CD8-positive, alpha-beta memory T cell (primary cell): Measurements from ENCODE around the gene SERAC1. TPM values are rescaled to one million over a fixed set of nuclear protein-coding genes. Genes with fewer than 3 reads are reported as not detected.
A peak's percentile ranks its signal among the peaks of the same experiment; 100 is the strongest.

Experiments
- CTCF ChIA-PET: fragments of 350-600 bp; sonication (Branson Sonifier 250); formaldehyde crosslinking; loops from one replicate; lab custom pipeline; 2021; ENCODE audit warnings: antibody characterized with exemption; lab: Charles Lee
- POLR2A ChIA-PET: fragments of 350-600 bp; sonication (Branson Sonifier 250); formaldehyde crosslinking; loops from one replicate; lab custom pipeline; 2021; ENCODE audit warnings: antibody characterized with exemption; lab: Charles Lee
- DNase-seq, 5 donors: peaks; one replicate each; pipeline versions ENCODE4 v3.0.0 to v3.0.0-alpha.2; 2020 to 2022; ENCODE audit warnings: mixed read lengths in 1 of 5
- H3K27ac ChIP-seq: one replicate; pipeline ENCODE4 v1.7.0; 2013; ENCODE audit warnings: low read depth, mild to moderate bottlenecking, low read length, moderate library complexity
- H3K27me3 ChIP-seq: 2 replicates; pipeline ENCODE4 v1.7.0; 2013; ENCODE audit warnings: low read length, mild to moderate bottlenecking; ENCODE audit not compliant: insufficient read depth, poor library complexity, severe bottlenecking
- H3K36me3 ChIP-seq: 2 replicates; pipeline ENCODE4 v1.7.0; 2013; ENCODE audit warnings: mild to moderate bottlenecking, low read length, moderate library complexity; ENCODE audit not compliant: insufficient read depth
- H3K4me1 ChIP-seq: 2 replicates; pipeline ENCODE4 v1.7.0; 2013; ENCODE audit warnings: mild to moderate bottlenecking, low read length, moderate library complexity; ENCODE audit not compliant: insufficient read depth
- H3K4me3 ChIP-seq: 2 replicates; pipeline ENCODE4 v1.7.0; 2013; ENCODE audit warnings: mild to moderate bottlenecking, low read length
- H3K9me3 ChIP-seq: 2 replicates; pipeline ENCODE4 v1.7.0; 2013; ENCODE audit warnings: mild to moderate bottlenecking, low read length
- H3K27ac Mint-ChIP-seq, 8 donors: one replicate each; pipeline ENCODE4 v1.8.0; 2020 to 2021; ENCODE audit warnings: mixed read lengths in 8 of 8, mild to moderate bottlenecking in 6 of 8, inconsistent platforms in 3 of 8, moderate library complexity in 3 of 8
- H3K27me3 Mint-ChIP-seq, 2 donors: one replicate each; pipeline ENCODE4 v1.8.0; 2020 to 2021; ENCODE audit warnings: mixed read lengths in 2 of 2, mild to moderate bottlenecking in 1 of 2, moderate library complexity in 1 of 2
- H3K36me3 Mint-ChIP-seq, 3 donors: one replicate each; pipeline ENCODE4 v1.8.0; 2020 to 2021; ENCODE audit warnings: mixed read lengths in 3 of 3, inconsistent platforms in 1 of 3, mild to moderate bottlenecking in 1 of 3
- H3K4me1 Mint-ChIP-seq, 3 donors: one replicate each; pipeline ENCODE4 v1.8.0; 2020 to 2021; ENCODE audit warnings: mixed read lengths in 3 of 3, inconsistent platforms in 1 of 3, mild to moderate bottlenecking in 1 of 3
- H3K4me3 Mint-ChIP-seq, 7 donors: one replicate each; pipeline ENCODE4 v1.8.0; 2020 to 2021; ENCODE audit warnings: mixed read lengths in 7 of 7, mild to moderate bottlenecking in 6 of 7, moderate library complexity in 4 of 7, inconsistent platforms in 2 of 7
- H3K9me3 Mint-ChIP-seq, 5 donors: one replicate each; pipeline ENCODE4 v1.8.0; 2020 to 2022; ENCODE audit warnings: mixed read lengths in 5 of 5, mild to moderate bottlenecking in 3 of 5, moderate library complexity in 2 of 5, inconsistent platforms in 1 of 5
- polyA plus RNA-seq: library from polyadenylated mRNA; unstranded; fragments of 300-500 nt; fragmentation: Illumina TruSeq; gene quantifications from one replicate; pipeline ENCODE4 v1.2.3, GENCODE V29; 2021
- total RNA-seq, 2 experiments: library from RNA; stranded (reverse); gene quantifications; one replicate each; pipeline ENCODE4 v1.2.3, GENCODE V29; 2021

Gene SERAC1
- total and polyA plus RNA-seq, 3 experiments from 2014 or later, result 3.9 to 4.9 (median 4.8) TPM

- ChIA-PET POLR2A (no interaction called here), CTCF (no interaction called here)
- Mint-ChIP-seq H3K4me1 (no peaks in the 10 kb centered on the region), H3K36me3 (peaks cover 8 to 42% (median 22%) of the 10 kb centered on the region in 3 donors), H3K27ac (no peak overlapping the region), H3K27me3 (no peaks in the 10 kb centered on the region), H3K9me3 (no peaks in the 10 kb centered on the region), H3K4me3 (no peak overlapping the region)
- Histone ChIP-seq H3K9me3 (no peaks in the 10 kb centered on the region), H3K27me3 (no peaks in the 10 kb centered on the region), H3K4me1 (no peaks in the 10 kb centered on the region), H3K36me3 (no peaks in the 10 kb centered on the region), H3K27ac (no peak overlapping the region), H3K4me3 (no peak overlapping the region)
- DNase-seq, result no peak
Measured at GRCh38 chr6:158142789-158143188, 25.3 kb downstream of the SERAC1 start.

- Mint-ChIP-seq H3K9me3 (no peaks in the 10 kb centered on the region), H3K36me3 (peaks cover 0 to 21% (median 4%) of the 10 kb centered on the region in 3 donors), H3K4me1 (no peaks in the 10 kb centered on the region), H3K4me3 (no peak overlapping the region), H3K27ac (no peak overlapping the region), H3K27me3 (no peaks in the 10 kb centered on the region)
- ChIA-PET POLR2A (no interaction called here), CTCF (no interaction called here)
- no peaks in the 10 kb centered on the region for H3K9me3 ChIP-seq
- H3K4me1 ChIP-seq, result no peaks in the 10 kb centered on the region
- H3K27me3 ChIP-seq, result no peaks in the 10 kb centered on the region
- no peaks in the 10 kb centered on the region for H3K36me3 ChIP-seq
- DNase-seq, result no peak
- no peak overlapping the region for H3K27ac ChIP-seq
- H3K4me3 ChIP-seq, result no peak overlapping the region
Measured at GRCh38 chr6:158131926-158132325, 36.1 kb downstream of the SERAC1 start.

- Histone ChIP-seq H3K27me3 (no peaks in the 10 kb centered on the region), H3K9me3 (no peaks in the 10 kb centered on the region), H3K4me1 (no peaks in the 10 kb centered on the region), H3K4me3 (no peak overlapping the region), H3K36me3 (no peaks in the 10 kb centered on the region), H3K27ac (no peak overlapping the region)
- no peaks in the 10 kb centered on the region for H3K27me3 Mint-ChIP-seq
- H3K9me3 Mint-ChIP-seq, result no peaks in the 10 kb centered on the region
- no peak for DNase-seq
- peaks cover 16 to 36% (median 25%) of the 10 kb centered on the region in 3 donors for H3K36me3 Mint-ChIP-seq
- no peak overlapping the region for H3K4me3 Mint-ChIP-seq
- no peak overlapping the region for H3K27ac Mint-ChIP-seq
- ChIA-PET POLR2A (no interaction called here), CTCF (no interaction called here)
- no peaks in the 10 kb centered on the region for H3K4me1 Mint-ChIP-seq
Measured at GRCh38 chr6:158125271-158125670, 42.8 kb downstream of the SERAC1 start.

- CTCF ChIA-PET, result no interaction called here
- no peaks in the 10 kb centered on the region for H3K4me1 ChIP-seq
- H3K9me3 Mint-ChIP-seq, result no peaks in the 10 kb centered on the region
Measured at GRCh38 chr6:158124288-158124687, 43.8 kb downstream of the SERAC1 start.

GRCh38 chr6:158122048-158122447 is 46.0 kb downstream of the SERAC1 start:
- CTCF ChIA-PET, result no interaction called here
- Mint-ChIP-seq H3K27me3 (no peaks in the 10 kb centered on the region), H3K9me3 (no peaks in the 10 kb centered on the region), H3K4me3 (no peak overlapping the region), H3K4me1 (no peaks in the 10 kb centered on the region), H3K36me3 (peaks cover 21 to 40% (median 28%) of the 10 kb centered on the region in 3 donors), H3K27ac (no peak overlapping the region)
- Histone ChIP-seq H3K9me3 (no peaks in the 10 kb centered on the region), H3K4me3 (no peak overlapping the region), H3K36me3 (no peaks in the 10 kb centered on the region), H3K27me3 (no peaks in the 10 kb centered on the region), H3K4me1 (no peaks in the 10 kb centered on the region), H3K27ac (no peak overlapping the region)
- DNase-seq, result no peak
- POLR2A ChIA-PET, result no interaction called here

More at GRCh38 chr6:158124288-158124687, 43.8 kb downstream of the SERAC1 start:
- H3K4me1 Mint-ChIP-seq, result no peaks in the 10 kb centered on the region
- H3K27ac Mint-ChIP-seq, result no peak overlapping the region
- peaks cover 16 to 35% (median 26%) of the 10 kb centered on the region in 3 donors for H3K36me3 Mint-ChIP-seq
- POLR2A ChIA-PET, result no interaction called here
- no peak for DNase-seq
- no peak overlapping the region for H3K4me3 Mint-ChIP-seq
- Histone ChIP-seq H3K36me3 (no peaks in the 10 kb centered on the region), H3K27ac (no peak overlapping the region), H3K27me3 (no peaks in the 10 kb centered on the region), H3K4me3 (no peak overlapping the region), H3K9me3 (no peaks in the 10 kb centered on the region)
- no peaks in the 10 kb centered on the region for H3K27me3 Mint-ChIP-seq

- CTCF ChIA-PET, result no interaction called here
Measured at GRCh38 chr6:158121335-158121734, 46.7 kb downstream of the SERAC1 start.

GRCh38 chr6:158118886-158119285 is 49.2 kb downstream of the SERAC1 start:
- Histone ChIP-seq H3K27ac (no peak overlapping the region), H3K27me3 (no peaks in the 10 kb centered on the region), H3K9me3 (no peaks in the 10 kb centered on the region), H3K36me3 (no peaks in the 10 kb centered on the region), H3K4me3 (no peak overlapping the region), H3K4me1 (no peaks in the 10 kb centered on the region)
- DNase-seq, result no peak
- H3K27ac Mint-ChIP-seq, result peak overlapping the region in 1 of 8 donors; percentile 61
- no peaks in the 10 kb centered on the region for H3K27me3 Mint-ChIP-seq
- no peak overlapping the region for H3K4me3 Mint-ChIP-seq
- ChIA-PET POLR2A (no interaction called here), CTCF (no interaction called here)
- H3K4me1 Mint-ChIP-seq, result no peaks in the 10 kb centered on the region
- H3K36me3 Mint-ChIP-seq, result peaks cover 15 to 51% (median 27%) of the 10 kb centered on the region in 3 donors
- no peaks in the 10 kb centered on the region for H3K9me3 Mint-ChIP-seq

More at GRCh38 chr6:158121335-158121734, 46.7 kb downstream of the SERAC1 start:
- H3K36me3 Mint-ChIP-seq, result peaks cover 21 to 42% (median 32%) of the 10 kb centered on the region in 3 donors
- DNase-seq, result no peak
- no peak overlapping the region for H3K27ac ChIP-seq
- H3K4me1 ChIP-seq, result no peaks in the 10 kb centered on the region
- POLR2A ChIA-PET, result no interaction called here
- H3K9me3 ChIP-seq, result no peaks in the 10 kb centered on the region
- no peak overlapping the region for H3K4me3 ChIP-seq
- no peaks in the 10 kb centered on the region for H3K36me3 ChIP-seq
- H3K4me1 Mint-ChIP-seq, result no peaks in the 10 kb centered on the region
- no peak overlapping the region for H3K4me3 Mint-ChIP-seq
- no peaks in the 10 kb centered on the region for H3K27me3 ChIP-seq
- no peaks in the 10 kb centered on the region for H3K9me3 Mint-ChIP-seq
- no peak overlapping the region for H3K27ac Mint-ChIP-seq
- no peaks in the 10 kb centered on the region for H3K27me3 Mint-ChIP-seq

- Histone ChIP-seq H3K4me3 (no peak overlapping the region), H3K36me3 (no peaks in the 10 kb centered on the region), H3K27ac (no peak overlapping the region), H3K27me3 (no peaks in the 10 kb centered on the region), H3K9me3 (no peaks in the 10 kb centered on the region), H3K4me1 (no peaks in the 10 kb centered on the region)
- CTCF ChIA-PET, result no interaction called here
- Mint-ChIP-seq H3K4me1 (no peaks in the 10 kb centered on the region), H3K36me3 (peaks cover 5 to 58% (median 22%) of the 10 kb centered on the region in 3 donors), H3K27me3 (no peaks in the 10 kb centered on the region), H3K9me3 (no peaks in the 10 kb centered on the region), H3K27ac (peak overlapping the region in 1 of 8 donors; percentile 56), H3K4me3 (no peak overlapping the region)
- POLR2A ChIA-PET, result no interaction called here
- no peak for DNase-seq
Measured at GRCh38 chr6:158115508-158115907, 52.6 kb downstream of the SERAC1 start.
